Measurements from ENCODE around the gene SP110.

The SP110 gene

GRCh38 chr2:230166557-230167170 is 53.1 kb downstream of the SP110 start:
- Histone ChIP-seq H3K4me2 (ENCODE audit: low read length) (no peak overlapping the region), H3K4me1 (ENCODE audit: control insufficient read depth, low read length) (no peaks in the 10 kb centered on the region), H3F3A (ENCODE audit: control insufficient read depth, insufficient read depth) (no peaks in the 10 kb centered on the region), H3K9me3 (ENCODE audit: control insufficient read depth, insufficient read depth, low read length) (no peaks in the 10 kb centered on the region), H3K36me3 (ENCODE audit: control insufficient read depth, low read length) (no peaks in the 10 kb centered on the region), H3K4me3 (ENCODE audit: low read length) (no peak overlapping the region), H3K27me3 (ENCODE audit: control insufficient read depth, low read length) (no peaks in the 10 kb centered on the region), H4K20me1 (ENCODE audit: control insufficient read depth, insufficient read depth, low read depth, low read length) (no peaks in the 10 kb centered on the region), H3K27ac (ENCODE audit: low read depth, low read length) (no peak overlapping the region), H3K79me2 (ENCODE audit: control insufficient read depth, low read length) (no peaks in the 10 kb centered on the region), H3K9me2 (replicated peaks; ENCODE audit: control insufficient read depth, low read length) (no peaks in the 10 kb centered on the region)
- TF ChIP-seq EZH2phosphoT487 (IDR thresholded peaks at IDR 0.05; ENCODE audit: borderline replicate concordance, low read length), result no peak
- TF ChIP-seq CTCF (IDR thresholded peaks at IDR 0.05; ENCODE audit: low read depth, low read length, poor library complexity, severe bottlenecking), result no peak

GRCh38 chr2:230164139-230164538 is 55.6 kb downstream of the SP110 start:
- no peaks in the 10 kb centered on the region for H4K20me1 ChIP-seq (ENCODE audit: control insufficient read depth, insufficient read depth, low read depth, low read length)
- H3K4me3 ChIP-seq (ENCODE audit: low read length), result no peak overlapping the region
- no peak overlapping the region for H3K27ac ChIP-seq (ENCODE audit: low read depth, low read length)
- H3K4me1 ChIP-seq (ENCODE audit: control insufficient read depth, low read length), result no peaks in the 10 kb centered on the region
- H3K9me3 ChIP-seq (ENCODE audit: control insufficient read depth, insufficient read depth, low read length), result no peaks in the 10 kb centered on the region
- H3F3A ChIP-seq (ENCODE audit: control insufficient read depth, insufficient read depth), result no peaks in the 10 kb centered on the region
- no peak for TF ChIP-seq CTCF (IDR thresholded peaks at IDR 0.05; ENCODE audit: low read depth, low read length, poor library complexity, severe bottlenecking)
- no peak for TF ChIP-seq EZH2phosphoT487 (IDR thresholded peaks at IDR 0.05; ENCODE audit: borderline replicate concordance, low read length)
- no peaks in the 10 kb centered on the region for H3K79me2 ChIP-seq (ENCODE audit: control insufficient read depth, low read length)
- no peaks in the 10 kb centered on the region for H3K9me2 ChIP-seq (replicated peaks; ENCODE audit: control insufficient read depth, low read length)
- no peaks in the 10 kb centered on the region for H3K27me3 ChIP-seq (ENCODE audit: control insufficient read depth, low read length)
- H3K4me2 ChIP-seq (ENCODE audit: low read length), result no peak overlapping the region
- H3K36me3 ChIP-seq (ENCODE audit: control insufficient read depth, low read length), result no peaks in the 10 kb centered on the region

- Histone ChIP-seq H3K9me2 (replicated peaks; ENCODE audit: control insufficient read depth, low read length) (no peaks in the 10 kb centered on the region), H3K4me1 (ENCODE audit: control insufficient read depth, low read length) (no peaks in the 10 kb centered on the region), H3K4me3 (ENCODE audit: low read length) (no peak overlapping the region), H3K9me3 (ENCODE audit: control insufficient read depth, insufficient read depth, low read length) (no peaks in the 10 kb centered on the region), H3K27ac (ENCODE audit: low read depth, low read length) (no peak overlapping the region), H3K36me3 (ENCODE audit: control insufficient read depth, low read length) (no peaks in the 10 kb centered on the region), H3K27me3 (ENCODE audit: control insufficient read depth, low read length) (no peaks in the 10 kb centered on the region), H3K4me2 (ENCODE audit: low read length) (no peak overlapping the region), H3K79me2 (ENCODE audit: control insufficient read depth, low read length) (no peaks in the 10 kb centered on the region), H3F3A (ENCODE audit: control insufficient read depth, insufficient read depth) (no peaks in the 10 kb centered on the region), H4K20me1 (ENCODE audit: control insufficient read depth, insufficient read depth, low read depth, low read length) (no peaks in the 10 kb centered on the region)
- no peak for TF ChIP-seq EZH2phosphoT487 (IDR thresholded peaks at IDR 0.05; ENCODE audit: borderline replicate concordance, low read length)
- no peak for TF ChIP-seq CTCF (IDR thresholded peaks at IDR 0.05; ENCODE audit: low read depth, low read length, poor library complexity, severe bottlenecking)
Measured at GRCh38 chr2:230162981-230163380, 56.8 kb downstream of the SP110 start.
